ENCODE measurements around the gene RALGAPB. TPM values are rescaled to one million over a fixed set of nuclear protein-coding genes. Genes with fewer than 3 reads are reported as not detected.

The RALGAPB gene
- total RNA-seq, 2 donors from 2014 or later, result 50.2 to 51.5 TPM

- no peaks in the 10 kb centered on the region for H3K9me3 ChIP-seq
- no peak for ATAC-seq (ENCODE audit: insufficient number of reproducible peaks, low FRiP score, low read depth)
- TF ChIP-seq CTCF (IDR thresholded peaks at IDR 0.05), result no peak
- H3K4me1 ChIP-seq (ENCODE audit: control insufficient read depth in 1 of 2, low read depth in 2 of 2), result no peaks in the 10 kb centered on the region
- no peaks in the 10 kb centered on the region for H3K27me3 ChIP-seq (replicated peaks; ENCODE audit: insufficient read depth)
- DNase-seq (ENCODE audit: low spot score), result no peak
- H3K4me3 ChIP-seq, result no peak overlapping the region
- no peak overlapping the region for H3K27ac ChIP-seq
- peaks cover 51% of the 10 kb centered on the region for H3K36me3 ChIP-seq
These were observed 64.5 kb downstream of the RALGAPB start for GRCh38 chr20:38537176-38537575.

GRCh38 chr20:38538789-38539188, 66.1 kb downstream of the RALGAPB start:
- Histone ChIP-seq H3K27me3 (replicated peaks; ENCODE audit: insufficient read depth) (no peaks in the 10 kb centered on the region), H3K36me3 (peaks cover 49% of the 10 kb centered on the region), H3K9me3 (no peaks in the 10 kb centered on the region), H3K27ac (no peak overlapping the region), H3K4me3 (no peak overlapping the region), H3K4me1 (ENCODE audit: control insufficient read depth in 1 of 2, low read depth in 2 of 2) (no peaks in the 10 kb centered on the region)
- DNase-seq (ENCODE audit: low spot score) (no peak), ATAC-seq (ENCODE audit: insufficient number of reproducible peaks, low FRiP score, low read depth) (no peak)
- TF ChIP-seq CTCF (IDR thresholded peaks at IDR 0.05), result no peak

- H3K4me3 ChIP-seq, result no peak overlapping the region
- H3K9me3 ChIP-seq, result no peaks in the 10 kb centered on the region
- no peak for DNase-seq (ENCODE audit: low spot score)
- H3K4me1 ChIP-seq (ENCODE audit: control insufficient read depth in 1 of 2, low read depth in 2 of 2), result no peaks in the 10 kb centered on the region
- no peak for TF ChIP-seq CTCF (IDR thresholded peaks at IDR 0.05)
- H3K36me3 ChIP-seq, result peaks cover 55% of the 10 kb centered on the region
- H3K27ac ChIP-seq, result no peak overlapping the region
- no peak for ATAC-seq (ENCODE audit: insufficient number of reproducible peaks, low FRiP score, low read depth)
- H3K27me3 ChIP-seq (replicated peaks; ENCODE audit: insufficient read depth), result no peaks in the 10 kb centered on the region
These were observed 70.6 kb downstream of the RALGAPB start for GRCh38 chr20:38543014-38543906.

GRCh38 chr20:38545771-38546170, 73.1 kb downstream of the RALGAPB start:
- Histone ChIP-seq H3K4me1 (ENCODE audit: control insufficient read depth in 1 of 2, low read depth in 2 of 2) (no peaks in the 10 kb centered on the region), H3K9me3 (no peaks in the 10 kb centered on the region), H3K4me3 (no peak overlapping the region), H3K27ac (no peak overlapping the region), H3K27me3 (replicated peaks; ENCODE audit: insufficient read depth) (no peaks in the 10 kb centered on the region), H3K36me3 (peaks cover 48% of the 10 kb centered on the region)
- TF ChIP-seq CTCF (IDR thresholded peaks at IDR 0.05), result no peak
- no peak for DNase-seq (ENCODE audit: low spot score)
- no peak for ATAC-seq (ENCODE audit: insufficient number of reproducible peaks, low FRiP score, low read depth)

GRCh38 chr20:38547288-38548085, 74.8 kb downstream of the RALGAPB start:
- no peak for DNase-seq (ENCODE audit: low spot score)
- no peaks in the 10 kb centered on the region for H3K4me1 ChIP-seq (ENCODE audit: control insufficient read depth in 1 of 2, low read depth in 2 of 2)

More at GRCh38 chr20:38547288-38548085, 74.8 kb downstream of the RALGAPB start:
- Histone ChIP-seq H3K27ac (no peak overlapping the region), H3K27me3 (replicated peaks; ENCODE audit: insufficient read depth) (no peaks in the 10 kb centered on the region), H3K9me3 (no peaks in the 10 kb centered on the region), H3K4me3 (no peak overlapping the region), H3K36me3 (peaks cover 48% of the 10 kb centered on the region)
- ATAC-seq (ENCODE audit: insufficient number of reproducible peaks, low FRiP score, low read depth), result no peak
- TF ChIP-seq CTCF (IDR thresholded peaks at IDR 0.05), result no peak
